ENCODE results near the gene TAAR9. TPM values are rescaled to one million over a fixed set of nuclear protein-coding genes. Genes with fewer than 3 reads are reported as not detected.

Gene TAAR9, protein sequence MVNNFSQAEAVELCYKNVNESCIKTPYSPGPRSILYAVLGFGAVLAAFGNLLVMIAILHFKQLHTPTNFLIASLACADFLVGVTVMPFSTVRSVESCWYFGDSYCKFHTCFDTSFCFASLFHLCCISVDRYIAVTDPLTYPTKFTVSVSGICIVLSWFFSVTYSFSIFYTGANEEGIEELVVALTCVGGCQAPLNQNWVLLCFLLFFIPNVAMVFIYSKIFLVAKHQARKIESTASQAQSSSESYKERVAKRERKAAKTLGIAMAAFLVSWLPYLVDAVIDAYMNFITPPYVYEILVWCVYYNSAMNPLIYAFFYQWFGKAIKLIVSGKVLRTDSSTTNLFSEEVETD
- not detected for total RNA-seq

GRCh38 chr6:132537977-132538376 is at the start of gene TAAR9:
Gene TAAR9 (plus strand): TSS chr6:132538277. CDS start chr6:132538290, 13 bp downstream.
- DNase-seq (ENCODE audit: low spot score in 2 of 2) = no peak
- TF ChIP-seq POLR2A (IDR thresholded peaks at IDR 0.05) = no peak
- TF ChIP-seq, protein P1, sequence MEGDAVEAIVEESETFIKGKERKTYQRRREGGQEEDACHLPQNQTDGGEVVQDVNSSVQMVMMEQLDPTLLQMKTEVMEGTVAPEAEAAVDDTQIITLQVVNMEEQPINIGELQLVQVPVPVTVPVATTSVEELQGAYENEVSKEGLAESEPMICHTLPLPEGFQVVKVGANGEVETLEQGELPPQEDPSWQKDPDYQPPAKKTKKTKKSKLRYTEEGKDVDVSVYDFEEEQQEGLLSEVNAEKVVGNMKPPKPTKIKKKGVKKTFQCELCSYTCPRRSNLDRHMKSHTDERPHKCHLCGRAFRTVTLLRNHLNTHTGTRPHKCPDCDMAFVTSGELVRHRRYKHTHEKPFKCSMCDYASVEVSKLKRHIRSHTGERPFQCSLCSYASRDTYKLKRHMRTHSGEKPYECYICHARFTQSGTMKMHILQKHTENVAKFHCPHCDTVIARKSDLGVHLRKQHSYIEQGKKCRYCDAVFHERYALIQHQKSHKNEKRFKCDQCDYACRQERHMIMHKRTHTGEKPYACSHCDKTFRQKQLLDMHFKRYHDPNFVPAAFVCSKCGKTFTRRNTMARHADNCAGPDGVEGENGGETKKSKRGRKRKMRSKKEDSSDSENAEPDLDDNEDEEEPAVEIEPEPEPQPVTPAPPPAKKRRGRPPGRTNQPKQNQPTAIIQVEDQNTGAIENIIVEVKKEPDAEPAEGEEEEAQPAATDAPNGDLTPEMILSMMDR (IDR thresholded peaks at IDR 0.05) = no peak
- 82 to 83% methylated on average over 4 of the region's 4 CpGs for WGBS, 2 donors
- intact Hi-C loops (cut with DNase I; ENCODE audit: low total_unique reads) = no loop called here
- no peak within 1 kb of the TSS for H3K4me3 ChIP-seq (ENCODE audit: low read depth, poor library complexity, severe bottlenecking)

DNA sequence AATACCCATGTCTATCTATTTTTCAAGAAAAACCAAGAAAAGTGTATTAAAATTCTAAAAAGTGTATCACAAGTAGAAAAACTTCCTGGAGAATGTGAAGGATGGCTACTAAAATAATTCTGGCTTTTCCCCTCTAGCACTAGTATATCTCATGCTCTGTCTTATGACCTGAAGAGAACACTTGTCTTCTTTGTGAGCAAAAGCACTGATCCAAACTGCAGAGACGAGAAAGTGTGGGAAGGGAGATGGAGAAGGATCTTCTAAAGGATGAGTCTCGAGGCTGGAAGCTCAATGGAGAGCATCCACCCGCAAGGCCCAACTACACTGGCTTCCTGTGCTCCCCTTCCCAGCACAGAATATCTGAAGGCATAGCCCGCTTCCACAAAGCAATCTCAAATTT is 48.7 kb upstream of the TAAR9 start:
- DNase-seq (ENCODE audit: low spot score in 2 of 2) = no peak
- 90 to 92% methylated on average over 4 of the region's 4 CpGs for WGBS, 2 donors
- intact Hi-C loops (cut with DNase I; ENCODE audit: low total_unique reads) = loop anchor here (10.0 kb wide), 1 partner anchor 205 kb away; no protein-coding TSS in a partner anchor

DNA sequence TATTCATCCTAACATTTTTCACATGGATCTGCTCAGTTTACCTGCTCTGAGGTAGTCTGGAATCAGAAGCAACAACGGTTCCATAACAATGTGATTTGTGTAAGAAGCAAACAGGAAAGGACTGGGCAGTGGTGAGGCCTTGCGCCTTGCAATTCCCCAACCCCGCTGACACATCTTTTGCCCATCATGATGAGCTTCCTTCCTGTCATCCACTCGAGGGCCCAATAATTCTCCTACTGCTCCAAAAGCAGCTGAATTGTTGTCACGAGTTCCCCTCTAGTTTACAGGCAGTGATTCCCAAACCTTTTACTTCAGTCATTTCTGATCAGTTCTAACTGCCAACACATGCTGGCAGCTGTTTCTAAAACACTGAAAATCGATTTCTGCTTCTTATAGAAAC is 48.1 kb upstream of the TAAR9 start:
- DNase-seq (ENCODE audit: low spot score in 2 of 2) = peak; percentile 69 to 87
- 43 to 53% methylated on average over 6 of the region's 6 CpGs for WGBS, 2 donors
- TF ChIP-seq POLR2A (IDR thresholded peaks at IDR 0.05) = no peak
- TF ChIP-seq, protein P1 (IDR thresholded peaks at IDR 0.05) = no peak
- intact Hi-C loops (cut with DNase I; ENCODE audit: low total_unique reads) = no loop called here
- H3K4me3 ChIP-seq (ENCODE audit: low read depth, poor library complexity, severe bottlenecking) = no peak overlapping the region

More for the DNA sequence above, 48.7 kb upstream of the TAAR9 start:
- H3K4me3 ChIP-seq (ENCODE audit: low read depth, poor library complexity, severe bottlenecking) = no peak overlapping the region
- TF ChIP-seq POLR2A (IDR thresholded peaks at IDR 0.05) = no peak
- TF ChIP-seq, protein P1 (IDR thresholded peaks at IDR 0.05) = no peak

- 51 to 59% methylated on average over 10 of the region's 10 CpGs for WGBS, 2 donors
- intact Hi-C loops (cut with DNase I; ENCODE audit: low total_unique reads) = no loop called here
- TF ChIP-seq, protein P1 (IDR thresholded peaks at IDR 0.05) = no peak
- TF ChIP-seq POLR2A (IDR thresholded peaks at IDR 0.05) = no peak
- no peak for DNase-seq (ENCODE audit: low spot score in 2 of 2)
- no peak overlapping the region for H3K4me3 ChIP-seq (ENCODE audit: low read depth, poor library complexity, severe bottlenecking)
Observed at GRCh38 chr6:132490478-132491204, 47.4 kb upstream of the TAAR9 start.

DNA sequence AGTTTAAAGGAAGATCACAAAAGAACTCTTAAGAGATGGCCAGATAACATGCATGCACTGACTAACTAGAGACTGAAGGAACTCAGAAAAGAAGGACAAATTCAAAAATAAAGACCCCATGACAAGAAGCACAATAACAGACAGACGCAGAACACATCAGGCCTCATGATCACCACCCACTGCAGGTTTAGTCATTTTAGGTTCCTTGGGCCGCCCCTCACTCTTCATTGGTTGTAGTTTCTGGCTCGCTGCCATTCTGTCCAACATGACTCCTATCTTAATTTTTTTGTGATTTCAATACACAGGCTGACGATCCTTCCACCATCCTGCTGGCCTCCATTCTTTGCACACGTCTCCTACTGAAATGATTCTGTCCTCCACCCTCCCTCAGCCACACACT is 46.8 kb upstream of the TAAR9 start:
- H3K4me3 ChIP-seq (ENCODE audit: low read depth, poor library complexity, severe bottlenecking) = no peak overlapping the region
- WGBS, 2 donors = 64 to 68% methylated on average over 5 of the region's 5 CpGs
- no peak for DNase-seq (ENCODE audit: low spot score in 2 of 2)
- intact Hi-C loops (cut with DNase I; ENCODE audit: low total_unique reads) = no loop called here
- no peak for TF ChIP-seq POLR2A (IDR thresholded peaks at IDR 0.05)
- TF ChIP-seq, protein P1 (IDR thresholded peaks at IDR 0.05) = no peak
